Activated CD4-positive, alpha-beta T cell treated with anti-CD3 and anti-CD28 coated beads for 1 hour (primary cell): ENCODE measurements around the gene LENEP.
"Not testable (repeated sequence)": the region's sequence is repeated elsewhere in the genome, so short reads cannot be mapped to it uniquely, and the experiment has no call there.

Experiments
- DNase-seq: peaks from one replicate; pipeline ENCODE4 v3.0.0-alpha.2; 2020

LENEP gene

DNA sequence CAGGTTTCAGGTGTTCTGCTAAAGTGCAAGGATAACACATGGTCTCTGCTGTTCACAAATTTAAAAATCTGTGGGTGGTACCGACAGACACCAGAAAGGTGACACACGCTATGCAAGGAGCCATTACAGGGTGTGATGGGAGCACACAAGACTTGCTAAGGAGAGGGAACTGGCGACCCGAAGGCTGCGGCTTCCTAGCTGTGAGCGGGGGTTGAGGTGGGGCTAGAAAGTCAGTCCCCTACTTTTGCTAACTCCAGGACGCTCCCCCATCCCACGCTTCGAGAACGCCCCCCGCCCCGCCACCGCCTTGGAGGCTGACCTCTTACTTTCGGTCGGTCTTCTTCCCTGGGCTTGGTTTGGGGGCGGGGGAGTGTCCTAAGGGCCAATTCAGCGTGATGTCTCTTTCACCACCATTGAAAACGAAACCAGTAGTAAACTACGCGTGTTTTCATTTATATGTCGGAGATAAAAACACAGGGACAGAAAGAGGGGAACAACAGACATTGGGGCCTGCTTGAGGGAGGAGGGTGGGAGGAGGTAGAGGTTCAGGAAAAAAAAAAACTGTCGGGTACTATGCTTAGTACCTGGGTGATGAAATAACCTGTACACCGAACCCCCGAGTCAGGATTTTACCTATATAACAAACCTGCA, 17.9 kb upstream of the LENEP start:
- DNase-seq = no peak

DNA sequence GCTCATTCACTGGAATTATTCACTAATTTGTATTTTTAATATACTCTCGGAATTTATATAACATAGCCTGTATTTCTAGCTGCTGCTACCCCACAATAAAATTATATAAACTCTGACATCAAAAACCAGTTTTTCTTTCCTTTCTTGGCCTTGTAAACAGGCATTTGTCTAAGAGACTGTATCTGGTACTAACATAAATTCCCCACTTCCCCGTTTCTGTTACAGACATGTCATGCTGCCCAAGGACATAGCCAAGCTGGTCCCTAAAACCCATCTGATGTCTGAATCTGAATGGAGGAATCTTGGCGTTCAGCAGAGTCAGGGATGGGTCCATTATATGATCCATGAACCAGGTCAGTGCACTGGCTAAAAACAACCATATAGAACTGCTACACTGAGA, 15.6 kb upstream of the LENEP start:
- DNase-seq = not testable (repeated sequence)

GRCh38 chr1:154978360-154978759, 15.0 kb upstream of the LENEP start:
- DNase-seq = no peak

DNA sequence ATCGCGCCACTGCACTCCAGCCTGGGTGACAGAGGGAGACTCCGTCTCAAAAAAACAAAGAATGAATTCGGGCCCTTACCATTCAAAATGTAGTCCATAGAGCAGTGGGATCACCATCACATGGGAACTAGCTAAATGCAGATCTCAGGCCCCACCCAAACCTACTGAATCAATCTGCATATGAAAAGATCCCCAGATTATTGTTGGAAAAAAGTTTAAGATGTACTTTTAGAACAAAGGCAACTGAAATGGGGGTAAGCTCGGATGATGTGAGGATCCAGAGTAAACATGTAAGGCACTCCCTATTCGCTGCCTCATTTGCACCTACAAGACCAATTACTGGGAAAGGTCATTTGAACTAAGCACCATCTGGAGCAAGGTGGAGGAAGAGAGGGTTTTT, 11.0 kb upstream of the LENEP start:
- DNase-seq = no peak

- peak; percentile 91 for DNase-seq
These were observed 10.3 kb upstream of the LENEP start, which contains the start of gene FLAD1 for GRCh38 chr1:154982897-154983648. Gene FLAD1, plus strand, starts transcription at chr1:154983344. Its CDS starts 351 bp downstream, at chr1:154983695.

DNA sequence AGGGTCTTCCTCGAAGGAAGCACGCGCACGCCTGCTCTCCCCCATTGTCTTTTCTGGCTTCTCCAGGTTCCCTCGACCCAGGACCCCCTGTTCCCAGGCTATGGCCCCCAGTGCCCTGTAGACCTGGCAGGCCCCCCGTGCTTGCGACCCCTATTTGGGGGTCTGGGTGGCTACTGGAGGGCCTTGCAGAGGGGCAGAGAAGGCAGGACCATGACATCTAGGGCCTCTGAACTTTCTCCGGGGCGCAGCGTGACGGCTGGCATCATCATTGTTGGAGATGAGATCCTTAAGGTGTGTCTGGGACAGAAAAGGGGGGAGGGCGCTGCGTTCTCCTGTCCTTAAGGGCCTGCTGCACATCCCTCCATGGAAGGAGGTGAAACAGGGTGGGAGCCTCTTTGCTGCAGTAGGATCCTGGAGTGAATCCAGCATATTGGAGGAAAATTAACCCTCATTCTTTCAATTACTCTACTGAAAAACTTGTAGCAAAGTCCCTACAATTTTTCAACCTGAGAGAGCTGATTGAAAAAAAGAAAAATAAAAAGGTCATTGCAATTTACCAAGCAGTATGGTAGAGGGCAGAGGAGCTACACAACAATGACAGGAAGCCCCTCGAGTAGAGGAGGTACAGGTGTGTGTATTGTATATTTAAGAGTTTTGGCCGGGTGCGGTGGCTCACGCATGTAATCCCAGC, 9.5 kb upstream of the LENEP start:
- no peak for DNase-seq

GRCh38 chr1:154986736-154987135, 6.7 kb upstream of the LENEP start:
- DNase-seq = not testable (repeated sequence)

- DNase-seq = no peak
These were observed 6.1 kb upstream of the LENEP start for GRCh38 chr1:154987326-154987725.

DNA sequence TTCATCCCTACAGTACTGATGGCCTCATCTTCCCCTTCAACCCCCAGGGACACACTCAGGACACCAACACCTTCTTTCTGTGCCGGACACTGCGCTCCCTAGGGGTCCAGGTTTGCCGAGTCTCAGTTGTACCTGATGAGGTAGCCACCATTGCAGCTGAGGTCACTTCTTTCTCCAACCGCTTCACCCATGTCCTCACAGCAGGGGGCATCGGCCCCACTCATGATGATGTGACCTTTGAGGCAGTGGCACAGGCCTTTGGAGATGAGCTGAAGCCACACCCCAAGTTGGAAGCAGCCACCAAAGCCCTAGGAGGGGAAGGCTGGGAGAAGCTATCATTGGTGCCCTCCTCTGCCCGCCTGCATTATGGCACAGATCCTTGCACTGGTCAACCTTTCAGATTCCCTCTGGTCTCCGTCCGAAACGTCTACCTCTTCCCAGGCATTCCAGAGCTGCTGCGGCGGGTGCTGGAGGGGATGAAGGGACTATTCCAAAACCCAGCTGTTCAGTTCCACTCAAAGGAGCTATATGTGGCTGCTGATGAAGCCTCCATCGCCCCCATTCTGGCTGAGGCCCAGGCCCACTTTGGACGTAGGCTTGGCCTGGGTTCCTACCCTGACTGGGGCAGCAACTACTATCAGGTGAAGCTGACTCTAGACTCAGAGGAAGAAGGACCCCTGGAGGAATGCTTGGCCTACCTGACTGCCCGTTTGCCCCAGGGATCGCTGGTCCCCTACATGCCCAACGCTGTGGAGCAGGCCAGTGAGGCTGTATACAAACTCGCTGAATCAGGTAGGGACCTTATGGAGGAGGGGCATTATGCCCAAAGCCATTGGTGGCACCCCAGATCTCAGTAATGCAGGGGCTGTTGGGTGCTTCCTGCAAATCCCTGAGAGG, 5.1 kb upstream of the LENEP start:
- no peak for DNase-seq

- DNase-seq = no peak
These were observed 4.1 kb upstream of the LENEP start for GRCh38 chr1:154989195-154989860.

DNA sequence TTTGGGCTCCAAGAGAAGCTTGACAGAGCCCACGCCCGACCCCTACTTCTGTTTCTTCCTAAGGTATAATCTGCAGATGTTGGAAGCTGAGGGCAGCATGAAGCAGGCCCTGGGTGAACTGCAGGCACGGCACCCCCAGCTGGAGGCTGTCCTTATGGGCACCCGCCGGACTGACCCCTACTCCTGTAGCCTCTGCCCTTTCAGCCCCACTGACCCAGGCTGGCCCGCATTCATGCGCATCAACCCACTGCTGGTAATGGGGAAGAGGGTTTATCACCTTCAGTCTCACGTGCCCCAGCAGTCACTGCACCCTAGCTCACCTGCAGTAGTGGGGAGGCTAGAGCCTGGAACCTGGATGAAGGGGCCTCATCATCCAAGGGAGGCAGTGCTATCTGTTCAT, 3.1 kb upstream of the LENEP start:
- no peak for DNase-seq

GRCh38 chr1:154992721-154993571, 440 bp upstream of the LENEP start:
- DNase-seq = no peak

DNA sequence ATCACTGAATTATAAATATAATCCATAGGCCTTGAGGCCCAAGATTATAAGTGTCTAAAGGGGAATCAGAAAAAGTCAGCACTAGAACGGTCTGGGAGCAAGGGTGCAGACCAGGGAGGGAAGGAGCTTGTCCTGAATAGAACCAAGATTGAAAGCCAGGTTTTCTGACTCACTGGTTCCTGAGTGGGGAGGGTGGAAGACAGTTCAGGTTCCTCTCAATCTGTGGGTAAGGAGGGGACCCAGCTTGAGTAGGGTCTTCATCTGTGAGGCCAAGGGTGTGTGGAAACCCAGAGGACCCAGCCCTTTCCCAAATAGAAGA, 842 bp downstream of the LENEP start:
- no peak for DNase-seq

GRCh38 chr1:154994591-154994990, 1.2 kb downstream of the LENEP start:
- no peak for DNase-seq

DNA sequence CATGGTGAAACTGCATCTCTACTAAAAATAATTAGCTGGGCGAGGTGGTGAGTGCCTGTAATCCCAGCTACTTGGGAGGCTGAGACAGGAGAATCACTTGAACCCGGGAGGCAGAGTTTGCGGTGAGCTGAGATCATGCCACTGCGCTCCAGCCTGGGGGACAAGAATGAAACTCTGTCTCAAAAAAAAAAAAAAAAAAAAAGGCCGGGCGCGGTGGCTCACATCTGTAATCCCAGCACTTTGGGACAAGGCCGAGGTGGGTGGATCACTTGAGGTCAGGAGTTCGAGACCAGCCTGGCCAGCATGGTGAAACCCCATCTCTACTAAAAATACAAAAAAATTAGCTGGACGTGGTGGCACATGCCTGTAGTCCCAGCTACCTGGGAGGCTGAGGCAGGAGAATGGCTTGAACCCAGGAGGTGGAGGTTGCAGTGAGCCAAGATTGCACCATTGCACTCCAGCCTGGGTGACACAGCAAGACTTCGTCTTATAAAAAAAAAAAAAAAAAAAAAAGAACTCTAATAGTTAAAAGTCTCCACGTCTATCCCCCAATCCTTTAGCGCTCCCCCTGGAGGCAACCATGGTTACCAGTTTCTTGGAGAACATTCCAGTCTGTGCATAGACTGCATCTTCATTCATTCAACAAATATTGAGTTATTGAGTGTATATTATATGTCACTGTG, 2.1 kb downstream of the LENEP start:
- DNase-seq = not testable (repeated sequence)

DNA sequence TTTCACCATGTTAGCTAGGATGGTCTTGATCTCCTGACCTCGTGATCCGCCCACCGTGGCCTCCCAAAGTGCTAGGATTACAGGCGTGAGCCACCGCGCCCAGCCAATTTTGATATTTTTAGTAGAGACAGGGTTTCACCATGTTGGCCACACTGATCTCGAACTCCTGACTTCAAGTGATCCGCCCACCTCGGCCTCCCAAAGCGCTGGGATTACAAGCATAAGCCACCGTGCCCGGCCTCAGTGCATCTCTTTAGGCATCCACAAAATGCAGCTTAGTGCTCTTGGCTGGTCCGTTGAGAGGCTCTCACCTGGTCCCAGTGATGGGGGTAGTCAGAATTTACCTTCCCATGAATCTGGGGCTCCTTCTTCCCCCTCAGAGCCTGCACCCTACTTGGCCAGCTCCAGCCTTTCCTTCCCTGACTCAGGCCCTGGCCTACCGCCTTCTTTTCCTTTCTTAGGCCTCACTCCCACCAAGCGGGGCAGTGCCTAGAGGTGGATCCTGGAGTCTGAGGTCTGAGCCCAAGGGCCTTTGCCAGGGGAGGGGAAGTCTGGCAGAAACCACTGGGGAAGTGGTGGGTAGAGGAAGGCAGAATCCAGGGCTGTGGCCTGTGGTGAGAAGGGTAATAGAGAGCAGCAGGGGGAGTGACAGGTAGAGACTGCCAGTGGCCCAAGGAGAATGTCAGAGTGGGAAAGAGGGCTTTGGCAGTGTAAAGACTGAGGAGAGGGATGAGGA, 3.7 kb downstream of the LENEP start:
- DNase-seq = no peak

GRCh38 chr1:154998201-154998780, 4.9 kb downstream of the LENEP start:
- no peak for DNase-seq

GRCh38 chr1:154998818-154999570, 5.6 kb downstream of the LENEP start:
- peak; percentile 58 for DNase-seq
